K562 (cell line): ENCODE results near the gene ASF1B. TPM values are rescaled to one million over a fixed set of nuclear protein-coding genes. Genes with fewer than 3 reads are reported as not detected.
A peak's percentile ranks its signal among the peaks of the same experiment; 100 is the strongest.

Source experiments
- ATAC-seq: fragments of 200-7000 bp; cut with Tn5 transposase; 3 replicates; pipeline ENCODE4 v1.9.1; 2020; ENCODE audit warnings: moderate library complexity
- BruUV-seq: library from RNA; stranded (reverse); fragments of 400-500 nt; replicated peaks from 2 replicates; lab custom pipeline; 2021; lab: Mats Ljungman, UMichigan
- CTCF ChIA-PET: fragments of 300-600 bp; formaldehyde crosslinking; extraction: SDS; loops from one replicate; lab custom pipeline; 2021; ENCODE audit warnings: low intra/inter-chr PET ratio; lab: Yijun Ruan, JAX
- POLR2A ChIA-PET: fragments of 300-600, 350-650 bp; sonication (Branson Sonifier 250); formaldehyde crosslinking; extraction: SDS; loops from one replicate; lab custom pipeline; 2021; ENCODE audit warnings: antibody characterized with exemption, inconsistent platforms; lab: Yijun Ruan, JAX
- DNase-seq, 4 experiments: peaks; one replicate each; pipeline versions ENCODE4 v3.0.0 to v3.0.0-alpha.2; 2011 to 2018; ENCODE audit warnings: low spot score in 3 of 4, mixed read lengths in 3 of 4; ENCODE audit errors: extremely low read depth in 1 of 4
- FAIRE-seq: peaks from 2 replicates; lab custom pipeline; 2011; peaks lifted over from hg19 to GRCh38; lab: Jason Lieb, UNC
- H2AFZ ChIP-seq: 2 replicates; pipeline ENCODE4 v1.6.0; 2011; ENCODE audit warnings: low read depth, low read length, control low read depth, inconsistent platforms
- H3K27ac ChIP-seq: fragments of 200-600 bp; 3 replicates; pipeline ENCODE4 v1.8.0; 2011; ENCODE audit warnings: low read depth, mild to moderate bottlenecking, control low read depth, inconsistent platforms, low read length, moderate library complexity, mixed read lengths; ENCODE audit errors: extremely low read depth
- H3K27me3 ChIP-seq, 2 experiments: fragments of 300-600 bp in 1 of 2; 2 replicates in 1 of 2; 3 replicates in 1 of 2; pipeline versions ENCODE4 v1.6.0 to v1.8.0; 2011; ENCODE audit warnings: inconsistent platforms in 2 of 2, low read length in 2 of 2, mild to moderate bottlenecking in 1 of 2, mixed read lengths in 1 of 2, moderate library complexity in 1 of 2; ENCODE audit not compliant: control insufficient read depth in 2 of 2, insufficient read depth in 2 of 2
- H3K36me3 ChIP-seq: fragments of 300-600 bp; 3 replicates; pipeline ENCODE4 v1.8.0; 2011; ENCODE audit warnings: mild to moderate bottlenecking, low read length, inconsistent platforms; ENCODE audit not compliant: control insufficient read depth, insufficient read depth
- H3K4me1 ChIP-seq, 2 experiments: fragments of 200-600 bp in 1 of 2; replicated peaks in 1 of 2; 2 replicates in 1 of 2; 3 replicates in 1 of 2; pipeline versions ENCODE4 v1.5.1 to v1.8.0; 2011; ENCODE audit warnings: inconsistent platforms in 2 of 2, low read length in 2 of 2, mild to moderate bottlenecking in 1 of 2, mixed read lengths in 1 of 2, moderate library complexity in 1 of 2; ENCODE audit not compliant: control insufficient read depth in 2 of 2, insufficient read depth in 2 of 2
- H3K4me2 ChIP-seq: 2 replicates; pipeline ENCODE4 v1.6.1; 2011; ENCODE audit warnings: low read length, control low read depth, inconsistent platforms, mixed read lengths; ENCODE audit not compliant: insufficient read depth
- H3K4me3 ChIP-seq: fragments of 200-600 bp; sonication (generic), shearing (Covaris generic); 2 replicates; pipeline ENCODE4 v1.5.1; 2016; ENCODE audit warnings: control low read depth, inconsistent platforms
- H3K79me2 ChIP-seq: fragments of 200-600 bp; 3 replicates; pipeline ENCODE4 v1.8.0; 2011; ENCODE audit warnings: low read length, inconsistent platforms; ENCODE audit not compliant: control insufficient read depth, insufficient read depth
- H3K9ac ChIP-seq, 2 experiments: 2 replicates each; pipeline versions ENCODE4 v1.6.0 to v1.6.1; 2011; ENCODE audit warnings: low read depth in 2 of 2, low read length in 2 of 2, control low read depth in 1 of 2, inconsistent platforms in 1 of 2, mild to moderate bottlenecking in 1 of 2, mixed read lengths in 1 of 2; ENCODE audit not compliant: insufficient read depth in 1 of 2
- H3K9me1 ChIP-seq: one replicate; pipeline ENCODE4 v1.6.0; 2011; ENCODE audit warnings: inconsistent platforms, mild to moderate bottlenecking, low read length, moderate library complexity; ENCODE audit not compliant: control insufficient read depth, insufficient read depth
- H3K9me3 ChIP-seq: replicated peaks from 2 replicates; pipeline ENCODE4 v1.5.1; 2011; ENCODE audit warnings: low read depth, low read length, inconsistent platforms; ENCODE audit not compliant: control insufficient read depth, insufficient read depth
- H4K20me1 ChIP-seq: replicated peaks from 2 replicates; pipeline ENCODE4 v1.6.1; 2011; ENCODE audit warnings: low read length, inconsistent platforms, mixed read lengths; ENCODE audit not compliant: control insufficient read depth, insufficient read depth
- DNMT1 ChIP-seq: fragments of 450-650 bp; IDR thresholded peaks from 2 replicates; pipeline ENCODE4 v1.6.1; 2016; ENCODE audit warnings: antibody characterized with exemption, mild to moderate bottlenecking
- GATAD2B ChIP-seq: fragments of 450-650 bp; IDR thresholded peaks from 2 replicates; pipeline ENCODE4 v1.6.1; 2017; ENCODE audit warnings: mild to moderate bottlenecking, borderline replicate concordance
- KDM1A ChIP-seq, 2 experiments: fragments of 450-650 bp; IDR thresholded peaks; 2 replicates each; pipeline ENCODE4 v1.6.1; 2016; ENCODE audit warnings: mild to moderate bottlenecking in 2 of 2
- NCOR1 ChIP-seq: fragments of 450-650 bp; IDR thresholded peaks from 2 replicates; pipeline ENCODE4 v1.6.1; 2016; ENCODE audit warnings: mild to moderate bottlenecking, moderate library complexity
- NR2C2 ChIP-seq, 2 experiments: fragments of 200-800 bp in 1 of 2; sonication (Bioruptor generic) in 1 of 2; sonication (generic) in 1 of 2; formaldehyde crosslinking in 1 of 2; IDR thresholded peaks; 2 replicates each; pipeline versions ENCODE4 v1.6.1 to v1.8.0; 2016 to 2022; ENCODE audit warnings: mild to moderate bottlenecking in 1 of 2, missing compliant biosample characterization in 1 of 2, missing genetic modification characterization in 1 of 2, missing genetic modification reagents in 1 of 2
- POLR2G ChIP-seq: fragments of 200-400 bp; formaldehyde crosslinking; IDR thresholded peaks from 2 replicates; pipeline ENCODE4 v1.6.1; 2017; ENCODE audit warnings: low read depth, mild to moderate bottlenecking, antibody characterized with exemption, low read length, moderate library complexity
- RBM14 ChIP-seq: fragments of 200-400 bp; formaldehyde crosslinking; IDR thresholded peaks from 2 replicates; pipeline ENCODE4 v1.6.1; 2018; ENCODE audit warnings: low read depth, mild to moderate bottlenecking, low read length, moderate library complexity, borderline replicate concordance; ENCODE audit not compliant: insufficient read depth
- TARDBP ChIP-seq: fragments of 450-650 bp; IDR thresholded peaks from 2 replicates; pipeline ENCODE4 v1.6.1; 2016
- THAP12 ChIP-seq: fragments of 250-450 bp; sonication (Bioruptor Pico); IDR thresholded peaks from 2 replicates; pipeline ENCODE4 v1.9.0; 2021; ENCODE audit warnings: mild to moderate bottlenecking, inconsistent platforms
- THAP7 ChIP-seq: fragments of 250-450 bp; sonication (Bioruptor Pico); IDR thresholded peaks from 2 replicates; pipeline ENCODE4 v1.5.0; 2021
- ZBTB7A ChIP-seq: IDR thresholded peaks from 2 replicates; pipeline ENCODE4 v1.6.1; 2011; ENCODE audit warnings: low read depth, mild to moderate bottlenecking, low read length, moderate library complexity, borderline replicate concordance; ENCODE audit not compliant: control insufficient read depth
- ZNF395 ChIP-seq: fragments of 200-800 bp; sonication (Bioruptor generic); IDR thresholded peaks from 2 replicates; pipeline ENCODE4 v1.6.1; 2017; ENCODE audit warnings: missing genetic modification characterization, missing compliant biosample characterization
- ZNF75A ChIP-seq: fragments of 450-650 bp; formaldehyde crosslinking; IDR thresholded peaks from 2 replicates; pipeline ENCODE4 v1.4.0; 2020; ENCODE audit warnings: mild to moderate bottlenecking
- ZNF766 ChIP-seq: fragments of 200-800 bp; sonication (Bioruptor generic); conservative IDR thresholded peaks from 2 replicates; pipeline ENCODE4 v1.6.1; 2016; ENCODE audit warnings: missing genetic modification characterization, missing compliant biosample characterization
- WGBS: fragments of 100-300 bp; shearing (Covaris generic); methylation state at CpG from one replicate; pipeline ENCODE4 v1.1.6; 2016; ENCODE audit warnings: low coverage, mixed read lengths; ENCODE audit not compliant: insufficient coverage; ENCODE audit errors: missing lambda C conversion rate; 5-methylcytosine and 5-hydroxymethylcytosine counted together
- in situ Hi-C: fragments of 300-500 bp; cut with MboI; formaldehyde crosslinking; loops from 4 replicates; pipeline ENCODE4 v1.15.0; 2018; ENCODE audit warnings: inconsistent platforms, mixed read lengths
- intact Hi-C: fragments of 100-400 bp; cut with micrococcal nuclease; formaldehyde crosslinking; loops from 2 replicates; pipeline ENCODE4 v1.14.2; 2022
- polyA plus RNA-seq, 8 experiments: library from polyadenylated mRNA; depleted of rRNA in 4 of 8; stranded (reverse) in 5 of 8; unstranded in 3 of 8; fragments of >200 nt; fragmentation: Nextera tagmentation in 2 of 8; fragmentation: Illumina TruSeq in 1 of 8; extraction: Ambion mirVana in 2 of 8; extraction: Trizol in 1 of 8; gene quantifications; 2 replicates each; pipeline versions ENCODE4 v1.2.1 to v1.2.3, GENCODE V29; 2011 to 2014; ENCODE audit warnings: inconsistent platforms in 1 of 8, missing spikeins in 1 of 8
- total RNA-seq, 7 experiments: library from RNA; depleted of rRNA in 6 of 7; stranded (reverse); fragments of >200 nt in 6 of 7; fragmentation: Illumina TruSeq in 2 of 7; extraction: Trizol in 2 of 7; gene quantifications; 2 replicates each; pipeline versions ENCODE4 v1.2.1 to v1.2.3, GENCODE V29; 2011 to 2021; ENCODE audit warnings: low replicate concordance in 1 of 7

ASF1B gene
- total and polyA plus RNA-seq, 9 of the 15 experiments (the other 6 are each of a cell fraction or from before 2014, with no cell fraction given): 6.0 to 69.4 (median 53.3) TPM

- Histone ChIP-seq H3K9me1 (no peaks in the 10 kb centered on the region), H3K27me3 (no peaks in the 10 kb centered on the region), H3K79me2 (peaks cover 34% of the 10 kb centered on the region), H3K4me2 (peak overlapping the region; percentile 97), H2AFZ (peak overlapping the region; percentile 88), H3K9me3 (no peaks in the 10 kb centered on the region), H3K4me1 (peaks cover 12 to 48% of the 10 kb centered on the region in 2 experiments; a peak in 4 of 5 replicates), H3K27ac (peak overlapping the region; percentile 94), H3K4me3 (peak overlapping the region; percentile 84), H3K9ac (peak overlapping the region; percentile 86 to 100), H3K36me3 (peaks cover 22% of the 10 kb centered on the region; the same call in 2 of the 3 replicates), H4K20me1 (no peaks in the 10 kb centered on the region)
- in situ Hi-C loops: no loop called here
- no TSS peak for BruUV-seq
- intact Hi-C loops: loop anchor here (1.0 to 5.0 kb wide), 4 partner anchors 18 to 351 kb away; partner anchors contain the start of gene SAMD1
- FAIRE-seq (no peak), DNase-seq (no peak), ATAC-seq (no peak)
- WGBS: under 1% methylated on average over 16 of the region's 38 CpGs
- CTCF ChIA-PET: interaction anchor here (0.6 to 1.7 kb wide), 6 partner anchors 270 to 351 kb away, joined by 3 to 7 read pairs (median 5); no protein-coding TSS in a partner anchor
- POLR2A ChIA-PET: interaction anchor here (0.6 to 2.4 kb wide), 22 partner anchors 9 to 393 kb away, joined by 3 to 13 read pairs (median 4); partner anchors contain the start of genes BRME1, C19orf67, CC2D1A and PRKACA
- TF ChIP-seq NR2C2 (CRISPR knock-in tag; IDR thresholded peaks at IDR 0.05): peak; percentile 72; the same call in 1 of the 2 replicates
- TF ChIP-seq NR2C2 (tag; IDR thresholded peaks at IDR 0.05): no peak
- TF ChIP-seq RBM14: 0 out of 2 replicates have a peak, but pooled peaks have one; percentile 94
- no peak for TF ChIP-seq TARDBP
- no peak for TF ChIP-seq NCOR1
- no peak for TF ChIP-seq KDM1A (IDR thresholded peaks at IDR 0.05)
- TF ChIP-seq POLR2G: peak; percentile 99
- peak; percentile 84 for TF ChIP-seq THAP12 (CRISPR knock-in tag)
- TF ChIP-seq THAP7: peak; percentile 14; the same call in 1 of the 2 replicates
- TF ChIP-seq ZNF766 (CRISPR knock-in tag): 0 out of 2 replicates have a peak, but pooled peaks have one; percentile 18
- TF ChIP-seq GATAD2B: no peak
- 0 out of 2 replicates have a peak, but pooled peaks have one; percentile 1 for TF ChIP-seq ZNF395
- TF ChIP-seq ZNF75A (CRISPR knock-in tag): no peak
- TF ChIP-seq ZBTB7A: peak; percentile 79; the same call in 1 of the 2 replicates
- TF ChIP-seq DNMT1: no peak
Measured at GRCh38 chr19:14135985-14136508, 342 bp downstream of the ASF1B start.
